DOHH2 (cell line): ENCODE measurements around the gene BLOC1S1.
"Not testable (repeated sequence)": the region's sequence is repeated elsewhere in the genome, so short reads cannot be mapped to it uniquely, and the experiment has no call there.

Source experiments
- H3F3A ChIP-seq: fragments of 200-600 bp; sonication (generic), shearing (Covaris generic); 2 replicates; pipeline ENCODE4 v1.6.0; 2016; ENCODE audit warnings: antibody characterized with exemption, mild to moderate bottlenecking; ENCODE audit not compliant: control insufficient read depth, insufficient read depth
- H3K27ac ChIP-seq: fragments of 200-600 bp; sonication (generic); 2 replicates; pipeline ENCODE4 v1.5.1; 2014; ENCODE audit warnings: low read depth, mild to moderate bottlenecking, low read length, moderate library complexity
- H3K27me3 ChIP-seq: fragments of 200-600 bp; sonication (generic); 2 replicates; pipeline ENCODE4 v1.6.1; 2014; ENCODE audit warnings: mild to moderate bottlenecking, low read length, mixed read lengths; ENCODE audit not compliant: control insufficient read depth
- H3K36me3 ChIP-seq: fragments of 200-600 bp; sonication (generic); 2 replicates; pipeline ENCODE4 v1.6.1; 2014; ENCODE audit warnings: mild to moderate bottlenecking, low read length, moderate library complexity, mixed read lengths; ENCODE audit not compliant: control insufficient read depth
- H3K4me1 ChIP-seq: fragments of 200-600 bp; sonication (generic); 2 replicates; pipeline ENCODE4 v1.6.1; 2014; ENCODE audit warnings: mild to moderate bottlenecking, low read length, mixed read lengths; ENCODE audit not compliant: control insufficient read depth
- H3K4me2 ChIP-seq: fragments of 200-600 bp; sonication (generic); 2 replicates; pipeline ENCODE4 v1.6.0; 2014; ENCODE audit warnings: mild to moderate bottlenecking, low read length, moderate library complexity
- H3K4me3 ChIP-seq: fragments of 200-600 bp; sonication (generic); 2 replicates; pipeline ENCODE4 v1.5.1; 2014; ENCODE audit warnings: mild to moderate bottlenecking, low read length, mixed read lengths
- H3K79me2 ChIP-seq: fragments of 200-600 bp; sonication (generic); 2 replicates; pipeline ENCODE4 v1.6.1; 2014; ENCODE audit warnings: mild to moderate bottlenecking, low read length, mixed read lengths; ENCODE audit not compliant: control insufficient read depth
- H3K9me2 ChIP-seq: fragments of 200-600 bp; sonication (generic); replicated peaks from 2 replicates; pipeline ENCODE4 v1.6.1; 2014; ENCODE audit warnings: mild to moderate bottlenecking, low read length, mixed read lengths; ENCODE audit not compliant: control insufficient read depth
- H3K9me3 ChIP-seq: fragments of 200-600 bp; sonication (generic); 2 replicates; pipeline ENCODE4 v1.6.1; 2014; ENCODE audit warnings: antibody characterized with exemption, low read length, mixed read lengths; ENCODE audit not compliant: control insufficient read depth, insufficient read depth
- H4K20me1 ChIP-seq: fragments of 200-600 bp; sonication (generic); 2 replicates; pipeline ENCODE4 v1.6.0; 2014; ENCODE audit warnings: low read depth, mild to moderate bottlenecking, antibody characterized with exemption, low read length, moderate library complexity; ENCODE audit not compliant: control insufficient read depth, insufficient read depth
- EZH2phosphoT487 ChIP-seq: fragments of 200-600 bp; sonication (generic); IDR thresholded peaks from 2 replicates; pipeline ENCODE4 v1.6.1; 2017; ENCODE audit warnings: borderline replicate concordance, mild to moderate bottlenecking, antibody characterized with exemption, low read length, moderate library complexity, mixed read lengths
- TF ChIP-seq, protein P1 (sequence below): fragments of 200-600 bp; sonication (generic); IDR thresholded peaks from one replicate; pipeline ENCODE4 v1.5.1; 2014; ENCODE audit warnings: antibody characterized with exemption, mild to moderate bottlenecking, low read depth, low read length; ENCODE audit not compliant: poor library complexity, severe bottlenecking

Gene BLOC1S1

GRCh38 chr12:55748230-55748993, 32.6 kb downstream of the BLOC1S1 start:
- no peak overlapping the region for H3K4me2 ChIP-seq
- H4K20me1 ChIP-seq, result 0 out of 2 replicates have a peak, but pooled peaks cover 13% of the 10 kb centered on the region
- no peak overlapping the region for H3K4me3 ChIP-seq
- H3K79me2 ChIP-seq, result peaks cover 19% of the 10 kb centered on the region
- no peaks in the 10 kb centered on the region for H3K9me3 ChIP-seq
- no peaks in the 10 kb centered on the region for H3K27me3 ChIP-seq
- no peak overlapping the region for H3K27ac ChIP-seq
- peaks cover 46% of the 10 kb centered on the region for H3K36me3 ChIP-seq
- H3K9me2 ChIP-seq, result no peaks in the 10 kb centered on the region
- peaks cover 36% of the 10 kb centered on the region for H3K4me1 ChIP-seq
- no peak for TF ChIP-seq EZH2phosphoT487
- H3F3A ChIP-seq, result peaks cover 9% of the 10 kb centered on the region; the same call in 1 of the 2 replicates

- no peaks in the 10 kb centered on the region for H4K20me1 ChIP-seq
- no peak overlapping the region for H3K4me3 ChIP-seq
- no peaks in the 10 kb centered on the region for H3K9me3 ChIP-seq
- H3K36me3 ChIP-seq, result peaks cover 92% of the 10 kb centered on the region
- H3K27ac ChIP-seq, result no peak overlapping the region
- TF ChIP-seq EZH2phosphoT487, result no peak
- TF ChIP-seq, protein P1, sequence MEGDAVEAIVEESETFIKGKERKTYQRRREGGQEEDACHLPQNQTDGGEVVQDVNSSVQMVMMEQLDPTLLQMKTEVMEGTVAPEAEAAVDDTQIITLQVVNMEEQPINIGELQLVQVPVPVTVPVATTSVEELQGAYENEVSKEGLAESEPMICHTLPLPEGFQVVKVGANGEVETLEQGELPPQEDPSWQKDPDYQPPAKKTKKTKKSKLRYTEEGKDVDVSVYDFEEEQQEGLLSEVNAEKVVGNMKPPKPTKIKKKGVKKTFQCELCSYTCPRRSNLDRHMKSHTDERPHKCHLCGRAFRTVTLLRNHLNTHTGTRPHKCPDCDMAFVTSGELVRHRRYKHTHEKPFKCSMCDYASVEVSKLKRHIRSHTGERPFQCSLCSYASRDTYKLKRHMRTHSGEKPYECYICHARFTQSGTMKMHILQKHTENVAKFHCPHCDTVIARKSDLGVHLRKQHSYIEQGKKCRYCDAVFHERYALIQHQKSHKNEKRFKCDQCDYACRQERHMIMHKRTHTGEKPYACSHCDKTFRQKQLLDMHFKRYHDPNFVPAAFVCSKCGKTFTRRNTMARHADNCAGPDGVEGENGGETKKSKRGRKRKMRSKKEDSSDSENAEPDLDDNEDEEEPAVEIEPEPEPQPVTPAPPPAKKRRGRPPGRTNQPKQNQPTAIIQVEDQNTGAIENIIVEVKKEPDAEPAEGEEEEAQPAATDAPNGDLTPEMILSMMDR, result no peak
- H3K9me2 ChIP-seq, result no peaks in the 10 kb centered on the region
- H3K27me3 ChIP-seq, result no peaks in the 10 kb centered on the region
- H3K79me2 ChIP-seq, result no peaks in the 10 kb centered on the region
- no peaks in the 10 kb centered on the region for H3K4me1 ChIP-seq
- peaks cover 6% of the 10 kb centered on the region; the same call in 1 of the 2 replicates for H3F3A ChIP-seq
- no peak overlapping the region for H3K4me2 ChIP-seq
Measured at GRCh38 chr12:55755246-55755645, 39.4 kb downstream of the BLOC1S1 start.

GRCh38 chr12:55757701-55758100, 41.9 kb downstream of the BLOC1S1 start:
- no peaks in the 10 kb centered on the region for H3K9me3 ChIP-seq
- H3K27me3 ChIP-seq, result no peaks in the 10 kb centered on the region
- peaks cover 87% of the 10 kb centered on the region for H3K36me3 ChIP-seq
- no peaks in the 10 kb centered on the region for H3K4me1 ChIP-seq
- TF ChIP-seq, protein P1, result no peak
- TF ChIP-seq EZH2phosphoT487, result no peak
- H4K20me1 ChIP-seq, result no peaks in the 10 kb centered on the region
- no peak overlapping the region for H3K27ac ChIP-seq
- H3K4me2 ChIP-seq, result no peak overlapping the region
- H3K9me2 ChIP-seq, result no peaks in the 10 kb centered on the region
- peaks cover 8% of the 10 kb centered on the region for H3F3A ChIP-seq
- H3K79me2 ChIP-seq, result no peaks in the 10 kb centered on the region; the same call in 1 of the 2 replicates
- no peak overlapping the region for H3K4me3 ChIP-seq

DNA sequence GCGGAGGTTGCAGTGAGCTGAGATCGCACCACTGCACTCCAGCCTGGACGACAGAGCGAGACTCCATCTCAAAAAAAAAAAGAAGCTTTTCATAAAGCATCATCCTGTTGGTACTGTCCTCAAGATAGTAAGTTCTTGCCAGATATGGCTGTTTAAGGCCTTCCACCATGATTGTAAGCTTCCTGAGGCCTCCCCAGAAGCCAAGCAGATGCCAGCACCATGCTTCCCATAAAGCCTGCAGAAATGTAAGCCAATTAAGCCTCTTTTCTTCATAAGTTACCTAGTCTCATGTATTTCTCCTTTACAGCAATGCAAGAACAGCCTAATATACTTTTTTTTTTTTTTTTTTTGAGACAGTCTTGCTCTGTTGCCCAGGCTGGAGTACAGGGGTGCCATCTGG, 42.7 kb downstream of the BLOC1S1 start:
- not testable (repeated sequence) for H3K9me3 ChIP-seq, H3K4me2 ChIP-seq, H3K79me2 ChIP-seq, H3K4me1 ChIP-seq, H4K20me1 ChIP-seq, H3K27ac ChIP-seq, H3K9me2 ChIP-seq, H3K27me3 ChIP-seq, H3F3A ChIP-seq, H3K4me3 ChIP-seq
- peaks cover 85% of the 10 kb centered on the region for H3K36me3 ChIP-seq
